22Rv1 (cell line): ENCODE results near the gene ICAM3.

Experiments
- ZFX ChIP-seq: fragments of 450-650 bp; IDR thresholded peaks from 2 replicates; pipeline ENCODE4 v1.6.1; 2017; ENCODE audit warnings: antibody characterized with exemption, borderline replicate concordance
- TF ChIP-seq, protein P1 (sequence below): fragments of 450-650 bp; IDR thresholded peaks from 2 replicates; pipeline ENCODE4 v1.5.1; 2017; ENCODE audit warnings: mild to moderate bottlenecking

DNA sequence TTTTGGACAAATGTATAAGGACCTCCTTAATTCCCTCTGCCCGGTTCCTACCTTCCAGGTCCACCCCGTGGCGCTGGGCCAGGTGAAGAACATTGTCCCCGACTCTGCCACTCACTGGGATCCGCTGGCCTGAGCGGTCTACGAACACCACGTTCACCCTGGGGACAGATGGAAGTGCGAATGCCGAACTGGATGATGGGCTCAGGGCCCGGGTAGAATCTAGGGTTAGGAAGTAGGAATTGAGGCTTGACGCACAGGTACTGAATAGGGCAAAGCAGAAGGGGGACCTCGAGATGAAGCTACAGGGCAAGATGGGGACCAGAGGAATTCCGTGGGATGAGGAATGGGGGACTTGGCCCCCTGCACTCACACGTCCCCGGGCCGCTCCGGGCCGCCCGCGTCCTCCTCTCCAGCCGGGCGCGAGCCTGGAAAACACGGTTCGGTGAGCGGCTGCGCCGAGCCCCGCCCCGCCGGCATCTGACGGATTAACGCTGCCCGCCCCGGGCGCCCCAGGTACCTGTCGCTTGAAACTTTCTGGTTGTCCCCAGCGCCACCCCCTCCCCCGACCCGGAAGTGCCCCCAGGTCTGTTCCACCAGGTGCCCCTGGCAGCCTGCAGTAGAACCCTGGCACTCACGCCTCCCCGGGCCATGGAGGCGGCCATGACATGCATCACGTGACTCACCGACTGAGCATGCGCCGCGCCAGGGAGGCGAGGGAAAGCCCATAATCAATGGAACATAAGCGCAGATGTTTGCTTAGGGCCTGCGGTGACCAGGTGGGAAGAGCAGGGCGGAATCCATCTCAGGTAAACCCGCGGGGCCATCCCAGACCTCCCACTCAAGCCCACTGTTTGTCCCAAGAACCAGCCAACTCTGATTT is 23.8 kb downstream of the ICAM3 start, which contains the start of gene FDX2:
- TF ChIP-seq, protein P1, sequence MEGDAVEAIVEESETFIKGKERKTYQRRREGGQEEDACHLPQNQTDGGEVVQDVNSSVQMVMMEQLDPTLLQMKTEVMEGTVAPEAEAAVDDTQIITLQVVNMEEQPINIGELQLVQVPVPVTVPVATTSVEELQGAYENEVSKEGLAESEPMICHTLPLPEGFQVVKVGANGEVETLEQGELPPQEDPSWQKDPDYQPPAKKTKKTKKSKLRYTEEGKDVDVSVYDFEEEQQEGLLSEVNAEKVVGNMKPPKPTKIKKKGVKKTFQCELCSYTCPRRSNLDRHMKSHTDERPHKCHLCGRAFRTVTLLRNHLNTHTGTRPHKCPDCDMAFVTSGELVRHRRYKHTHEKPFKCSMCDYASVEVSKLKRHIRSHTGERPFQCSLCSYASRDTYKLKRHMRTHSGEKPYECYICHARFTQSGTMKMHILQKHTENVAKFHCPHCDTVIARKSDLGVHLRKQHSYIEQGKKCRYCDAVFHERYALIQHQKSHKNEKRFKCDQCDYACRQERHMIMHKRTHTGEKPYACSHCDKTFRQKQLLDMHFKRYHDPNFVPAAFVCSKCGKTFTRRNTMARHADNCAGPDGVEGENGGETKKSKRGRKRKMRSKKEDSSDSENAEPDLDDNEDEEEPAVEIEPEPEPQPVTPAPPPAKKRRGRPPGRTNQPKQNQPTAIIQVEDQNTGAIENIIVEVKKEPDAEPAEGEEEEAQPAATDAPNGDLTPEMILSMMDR: no peak
- no peak for TF ChIP-seq ZFX
